K562 (cell line): ENCODE data around the gene ZNF148.

Source experiments
- CHD4 ChIP-seq: fragments of 200-600 bp; sonication (generic); IDR thresholded peaks from 3 replicates; pipeline ENCODE4 v1.6.1; 2012; ENCODE audit warnings: low read depth, mild to moderate bottlenecking, mixed read lengths, low read length, inconsistent platforms; ENCODE audit not compliant: insufficient read depth, insufficient replicate concordance, poor library complexity, severe bottlenecking
- MAFF ChIP-seq: IDR thresholded peaks from 2 replicates; pipeline ENCODE4 v1.6.1; 2012; ENCODE audit warnings: low read length, improper control_type of control experiment
- NFIC ChIP-seq: fragments of 450-650 bp; IDR thresholded peaks from 2 replicates; pipeline ENCODE4 v1.6.1; 2017; ENCODE audit warnings: mild to moderate bottlenecking, inconsistent platforms
- NFYB ChIP-seq: IDR thresholded peaks from 2 replicates; pipeline ENCODE4 v1.6.1; 2011; ENCODE audit warnings: mild to moderate bottlenecking, moderate library complexity; ENCODE audit not compliant: insufficient read length; ENCODE audit errors: extremely low read depth
- POLR2A ChIP-seq: fragments of 450-650 bp; conservative IDR thresholded peaks from 2 replicates; pipeline ENCODE4 v1.6.1; 2016

- TF ChIP-seq MAFF: no peak
- TF ChIP-seq CHD4: no peak
- no peak for TF ChIP-seq POLR2A
- TF ChIP-seq NFIC: no peak
- TF ChIP-seq NFYB: no peak
These were observed 180.9 kb downstream of the ZNF148 start for GRCh38 chr3:125194061-125194848.
